PFSK-1 (cell line): ENCODE measurements around the gene PLEKHA3.

ENCODE experiments used
- POLR2AphosphoS5 ChIP-seq: IDR thresholded peaks from 2 replicates; pipeline ENCODE4 v1.6.1; 2012; ENCODE audit warnings: low read depth, mild to moderate bottlenecking, control low read depth, low read length, moderate library complexity
- TAF1 ChIP-seq: IDR thresholded peaks from 2 replicates; pipeline ENCODE4 v1.6.1; 2012; ENCODE audit warnings: low read length, control low read depth, borderline replicate concordance; ENCODE audit not compliant: insufficient read depth

- no peak for TF ChIP-seq TAF1
- TF ChIP-seq POLR2AphosphoS5: no peak
Measured at GRCh38 chr2:178473931-178474330, 6.3 kb upstream of the PLEKHA3 start.
